Right lobe of liver (tissue), 6 donors: ENCODE data around the gene PRF1. TPM values are rescaled to one million over a fixed set of nuclear protein-coding genes. Genes with fewer than 3 reads are reported as not detected.

ENCODE experiments used
- ATAC-seq, 4 donors: fragments of 200-7000 bp; cut with Tn5 transposase; one replicate each; pipeline ENCODE4 v1.9.1; 2020; ENCODE audit warnings: mild to moderate bottlenecking in 4 of 4, moderate library complexity in 4 of 4
- DNase-seq, 3 donors: peaks; one replicate each; pipeline ENCODE4 v3.0.0-alpha.2; 2020
- H3K27ac ChIP-seq, 3 donors: fragments of 200-600 bp; one replicate each; pipeline ENCODE4 v1.8.0; 2022
- H3K27me3 ChIP-seq, 2 donors: fragments of 200-600 bp; one replicate each; pipeline ENCODE4 v1.8.0; 2022
- H3K36me3 ChIP-seq, 4 donors: fragments of 200-600 bp; sonication (generic) in 1 of 4; one replicate each; pipeline versions ENCODE4 v1.5.1 to v1.8.0; 2017 to 2022; ENCODE audit warnings: control low read depth in 1 of 4
- H3K4me1 ChIP-seq, 4 donors: fragments of 200-600 bp; sonication (generic) in 1 of 4; one replicate each; pipeline versions ENCODE4 v1.5.1 to v1.8.0; 2017 to 2022; ENCODE audit warnings: control low read depth in 1 of 4
- H3K4me3 ChIP-seq, 3 donors: fragments of 200-600 bp; one replicate each; pipeline ENCODE4 v1.8.0; 2022
- H3K9me3 ChIP-seq, 4 donors: fragments of 200-600 bp; sonication (generic) in 1 of 4; one replicate each; pipeline versions ENCODE4 v1.5.1 to v1.8.0; 2017 to 2022; ENCODE audit warnings: control low read depth in 1 of 4
- POLR2A ChIP-seq: fragments of 450-650 bp; IDR thresholded peaks from one replicate; pipeline ENCODE4 v1.6.1; 2017; ENCODE audit warnings: antibody characterized with exemption, mild to moderate bottlenecking
- WGBS: methylation state at CpG from one replicate; pipeline ENCODE4 v1.1.6; 2018; ENCODE audit warnings: low coverage, low lambda C conversion rate; ENCODE audit not compliant: insufficient coverage; ENCODE audit errors: missing lambda C conversion rate; 5-methylcytosine and 5-hydroxymethylcytosine counted together
- intact Hi-C, 2 donors: fragments of 100-400 bp; cut with DNase I; formaldehyde crosslinking; loops; one replicate each; pipeline versions ENCODE4 v1.11.2 to v1.14.1; 2022
- total RNA-seq, 6 experiments: library from RNA; depleted of rRNA in 2 of 6; stranded (reverse); fragments of >200 nt in 2 of 6; fragmentation: NEBNext Ultra II Directional in 3 of 6; extraction: Animal tissue kit (Norgen Biotek cat#: 25700) in 3 of 6; gene quantifications; one replicate each; pipeline versions ENCODE4 v1.1.0 to v1.2.4, GENCODE V29; 2016 to 2023
- TF ChIP-seq, protein P1 (sequence below), 4 donors: fragments of 200-600 bp in 3 of 4; fragments of 450-650 bp in 1 of 4; IDR thresholded peaks; one replicate each; pipeline versions ENCODE4 v1.5.1 to v1.8.0; 2016 to 2022; ENCODE audit warnings: antibody characterized with exemption in 4 of 4, mild to moderate bottlenecking in 2 of 4
- donor health status: DM: no; HTN: yes; CAD: no.
- donor health status: DM: no; HTN: no; CAD: no.
- donor health status: DM: no; HTN: no; CAD: no.
- donor health status: DM: no; HTN: yes; CAD: no.
- donor health status: DM: no; HTN: yes; CAD: no.

PRF1 gene
- total RNA-seq, 6 experiments from 2014 or later, result 1.7 to 6.5 (median 3.1) TPM

DNA sequence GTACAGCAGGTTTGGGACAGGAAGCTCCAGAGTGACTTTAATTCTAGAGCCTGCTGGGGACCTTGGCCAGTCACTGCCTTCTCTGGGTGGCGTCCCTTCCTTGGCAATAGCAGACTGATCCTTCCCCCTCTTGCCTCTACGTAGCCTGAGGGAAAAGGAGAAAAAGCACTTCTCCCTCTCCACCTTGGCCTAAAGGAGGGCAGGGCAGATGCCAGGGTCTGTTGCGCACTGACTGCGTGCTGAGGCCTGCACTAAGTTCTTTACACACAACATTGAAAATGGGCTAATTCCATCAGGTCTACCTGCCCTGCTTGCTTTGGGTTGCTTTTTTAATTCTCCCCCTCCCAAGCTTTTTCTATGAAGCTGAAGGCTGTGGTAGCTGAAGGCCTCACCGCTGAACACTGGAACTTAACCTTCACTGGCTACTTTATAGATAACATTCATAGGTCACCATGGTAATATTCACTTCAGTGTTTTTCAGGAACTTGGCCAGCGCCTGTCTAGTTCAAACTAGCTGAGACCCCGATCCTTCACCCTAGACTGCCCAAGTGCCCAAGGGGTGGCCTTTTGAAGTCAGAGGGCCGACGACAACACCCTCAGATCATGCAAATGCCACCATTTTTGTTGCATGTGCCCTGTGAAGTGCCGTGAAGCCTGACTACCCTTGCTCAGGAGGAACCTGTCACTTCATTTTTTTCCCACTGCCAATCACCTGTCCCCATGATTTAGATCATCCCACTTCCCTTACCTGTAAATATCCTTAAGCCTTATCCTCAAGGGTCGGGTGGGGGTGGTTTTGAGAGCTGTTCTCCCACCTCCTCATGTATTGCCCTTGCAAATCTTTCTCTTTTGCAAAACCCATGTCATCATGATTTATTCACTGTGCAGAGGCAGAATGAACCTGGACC lies 28.7 kb downstream of the PRF1 start:
- intact Hi-C loops, result no loop called here
- Histone ChIP-seq H3K27ac (no peak overlapping the region), H3K4me3 (no peak overlapping the region), H3K36me3 (no peaks in the 10 kb centered on the region), H3K27me3 (no peaks in the 10 kb centered on the region), H3K9me3 (no peaks in the 10 kb centered on the region), H3K4me1 (peaks cover 0 to 5% (median 0%) of the 10 kb centered on the region in 4 donors)
- ATAC-seq, result no peak
- DNase-seq, result no peak
- WGBS, result 67% methylated on average over 3 of the region's 11 CpGs
- TF ChIP-seq POLR2A, result no peak
- TF ChIP-seq, protein P1, sequence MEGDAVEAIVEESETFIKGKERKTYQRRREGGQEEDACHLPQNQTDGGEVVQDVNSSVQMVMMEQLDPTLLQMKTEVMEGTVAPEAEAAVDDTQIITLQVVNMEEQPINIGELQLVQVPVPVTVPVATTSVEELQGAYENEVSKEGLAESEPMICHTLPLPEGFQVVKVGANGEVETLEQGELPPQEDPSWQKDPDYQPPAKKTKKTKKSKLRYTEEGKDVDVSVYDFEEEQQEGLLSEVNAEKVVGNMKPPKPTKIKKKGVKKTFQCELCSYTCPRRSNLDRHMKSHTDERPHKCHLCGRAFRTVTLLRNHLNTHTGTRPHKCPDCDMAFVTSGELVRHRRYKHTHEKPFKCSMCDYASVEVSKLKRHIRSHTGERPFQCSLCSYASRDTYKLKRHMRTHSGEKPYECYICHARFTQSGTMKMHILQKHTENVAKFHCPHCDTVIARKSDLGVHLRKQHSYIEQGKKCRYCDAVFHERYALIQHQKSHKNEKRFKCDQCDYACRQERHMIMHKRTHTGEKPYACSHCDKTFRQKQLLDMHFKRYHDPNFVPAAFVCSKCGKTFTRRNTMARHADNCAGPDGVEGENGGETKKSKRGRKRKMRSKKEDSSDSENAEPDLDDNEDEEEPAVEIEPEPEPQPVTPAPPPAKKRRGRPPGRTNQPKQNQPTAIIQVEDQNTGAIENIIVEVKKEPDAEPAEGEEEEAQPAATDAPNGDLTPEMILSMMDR (IDR thresholded peaks at IDR 0.05), result no peak

DNA sequence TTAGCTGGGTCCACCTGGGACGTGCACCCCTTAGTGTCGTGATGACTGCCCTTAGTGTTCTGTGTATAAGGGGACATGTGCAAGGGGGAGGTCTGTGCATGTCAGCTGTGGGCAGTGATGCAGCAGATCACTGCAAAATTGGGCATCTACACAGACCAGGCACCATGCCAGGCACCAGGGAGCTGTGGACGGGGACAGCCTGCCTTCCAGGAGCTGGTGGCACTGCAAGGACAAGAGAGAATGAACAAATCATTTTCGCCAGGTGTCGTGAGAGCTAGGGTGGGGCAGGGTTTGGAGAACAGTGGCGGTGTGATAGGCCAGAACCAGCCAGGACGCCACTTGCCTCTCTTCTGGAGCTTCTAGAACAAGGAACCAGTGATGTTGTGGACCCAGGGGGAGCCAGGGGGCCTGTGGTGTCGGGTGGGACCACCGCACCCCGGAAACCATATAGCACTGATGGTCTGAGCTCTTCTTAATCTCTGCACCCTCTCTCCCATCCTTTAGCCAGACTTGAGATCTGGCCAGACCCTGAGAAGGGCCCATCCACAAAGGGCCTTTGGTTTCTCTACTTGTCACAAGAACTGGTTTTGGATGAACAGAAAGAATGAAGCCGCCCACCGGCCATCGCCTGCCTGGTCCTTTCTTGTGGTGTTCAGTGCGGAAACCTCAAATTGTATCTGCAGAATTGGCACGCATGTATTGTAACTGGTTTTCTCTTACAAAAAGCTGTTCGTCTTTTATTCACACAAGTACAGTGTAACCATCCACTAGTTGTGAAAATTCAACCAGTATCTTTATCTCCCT lies 30.7 kb downstream of the PRF1 start:
- intact Hi-C loops, result no loop called here
- no peak overlapping the region for H3K27ac ChIP-seq
- H3K9me3 ChIP-seq, result no peaks in the 10 kb centered on the region
- H3K36me3 ChIP-seq, result no peaks in the 10 kb centered on the region
- no peak overlapping the region for H3K4me3 ChIP-seq
- DNase-seq (peak in 1 of 3 donors; percentile 5), ATAC-seq (no peak)
- TF ChIP-seq POLR2A, result no peak
- TF ChIP-seq, protein P1 (IDR thresholded peaks at IDR 0.05), result no peak
- no peaks in the 10 kb centered on the region for H3K27me3 ChIP-seq
- WGBS, result 76% methylated on average over 5 of the region's 16 CpGs
- peaks cover 0 to 4% (median 0%) of the 10 kb centered on the region in 4 donors for H3K4me1 ChIP-seq

DNA sequence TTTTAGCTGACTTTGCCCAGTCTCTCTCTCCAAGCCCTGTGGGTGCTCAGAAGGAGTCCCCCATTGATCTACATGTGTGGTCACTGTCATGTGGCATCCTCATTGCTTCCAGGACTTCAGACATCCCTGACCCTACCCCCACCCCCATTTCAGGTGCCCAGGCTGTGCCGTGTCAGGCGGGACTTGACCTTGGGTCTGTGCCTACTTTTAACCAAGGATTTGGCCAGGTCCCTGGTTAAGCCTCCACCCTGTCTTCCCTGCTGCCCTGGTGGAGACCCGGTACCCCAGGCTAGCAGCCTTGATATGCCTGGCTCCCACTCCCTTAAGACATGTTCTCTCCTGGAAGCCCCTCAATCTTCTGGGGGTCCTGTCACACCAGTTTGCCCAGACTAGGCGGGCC lies 31.3 kb downstream of the PRF1 start:
- WGBS, result 100% methylated on average over 1 of the region's 4 CpGs
- H3K27ac ChIP-seq, result no peak overlapping the region
- H3K36me3 ChIP-seq, result no peaks in the 10 kb centered on the region
- no peaks in the 10 kb centered on the region for H3K27me3 ChIP-seq
- intact Hi-C loops, result no loop called here
- no peaks in the 10 kb centered on the region for H3K9me3 ChIP-seq
- no peak overlapping the region for H3K4me3 ChIP-seq
- ATAC-seq, result no peak
- DNase-seq, result no peak
- TF ChIP-seq, protein P1 (IDR thresholded peaks at IDR 0.05), result no peak
- TF ChIP-seq POLR2A, result no peak
- no peaks in the 10 kb centered on the region for H3K4me1 ChIP-seq

DNA sequence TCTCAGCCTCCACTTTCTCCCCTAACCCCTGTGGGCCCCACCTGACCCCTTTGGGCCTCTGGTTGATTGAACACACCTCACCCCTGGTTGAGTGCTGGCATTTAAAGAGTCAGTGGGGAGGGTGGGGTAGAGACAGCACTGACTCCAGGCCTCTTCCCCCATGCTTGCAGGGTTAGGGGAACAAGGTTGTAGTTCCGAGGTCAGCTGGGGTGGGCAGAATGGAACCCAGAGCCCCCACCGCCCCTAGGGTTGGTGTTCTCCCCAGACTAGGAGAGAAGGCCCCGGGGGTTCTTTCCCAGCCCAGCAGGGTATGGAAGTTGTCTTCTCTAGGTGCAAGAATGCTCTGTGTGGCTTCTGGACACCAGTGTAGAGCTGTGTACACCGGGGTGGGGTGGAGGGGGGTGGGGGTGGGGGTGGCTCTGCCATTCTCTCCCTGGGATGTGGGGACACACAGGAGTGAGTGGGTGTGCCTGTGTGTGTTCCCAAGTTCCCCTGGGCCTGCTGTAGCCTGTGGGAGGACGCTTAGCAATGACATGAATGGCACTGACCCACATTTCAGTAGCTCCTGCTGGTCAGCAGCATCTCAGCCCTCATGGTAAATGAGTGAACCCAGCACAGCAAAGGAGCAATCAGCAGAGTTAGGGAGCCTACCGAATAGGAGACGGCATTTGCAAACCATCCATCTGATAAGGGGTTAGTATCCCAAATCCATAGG lies 33.6 kb downstream of the PRF1 start:
- H3K4me1 ChIP-seq, result no peaks in the 10 kb centered on the region
- H3K9me3 ChIP-seq, result no peaks in the 10 kb centered on the region
- H3K4me3 ChIP-seq, result no peak overlapping the region
- TF ChIP-seq, protein P1 (IDR thresholded peaks at IDR 0.05), result no peak
- TF ChIP-seq POLR2A, result no peak
- H3K36me3 ChIP-seq, result no peaks in the 10 kb centered on the region
- H3K27me3 ChIP-seq, result no peaks in the 10 kb centered on the region
- no peak overlapping the region for H3K27ac ChIP-seq
- WGBS, result 72% methylated on average over 3 of the region's 7 CpGs
- DNase-seq (no peak), ATAC-seq (no peak)
- intact Hi-C loops, result no loop called here
